Endothelial cell of umbilical vein (primary cell): ENCODE results near the gene TRAF1. TPM values are rescaled to one million over a fixed set of nuclear protein-coding genes. Genes with fewer than 3 reads are reported as not detected.

Experiments used
- BruUV-seq: library from RNA; stranded (reverse); fragments of 400-500 nt; replicated peaks from 2 replicates; lab custom pipeline; 2021; lab: Mats Ljungman, UMichigan
- CTCF ChIA-PET: fragments of 300-600, 350-600 bp; sonication (Branson Sonifier 250); formaldehyde crosslinking; loops from one replicate; lab custom pipeline; 2021; ENCODE audit warnings: antibody characterized with exemption, inconsistent platforms; lab: Charles Lee
- POLR2A ChIA-PET: fragments of 300-600, 350-600 bp; sonication (Branson Sonifier 250); formaldehyde crosslinking; loops from one replicate; lab custom pipeline; 2021; ENCODE audit warnings: antibody characterized with exemption, inconsistent platforms; lab: Charles Lee
- DNase-seq: peaks from one replicate; pipeline ENCODE4 v3.0.0-alpha.2; 2011; ENCODE audit warnings: low read depth, low spot score
- FAIRE-seq: peaks from 2 replicates; lab custom pipeline; 2011; peaks lifted over from hg19 to GRCh38; lab: Jason Lieb, UNC
- H2AFZ ChIP-seq: 2 replicates; pipeline ENCODE4 v1.6.0; 2012; ENCODE audit warnings: low read depth, low read length, control low read depth, inconsistent platforms
- H3K27ac ChIP-seq: 2 replicates; pipeline ENCODE4 v1.5.1; 2011; ENCODE audit warnings: low read depth, mild to moderate bottlenecking, control low read depth, low read length, moderate library complexity; ENCODE audit not compliant: insufficient read depth
- H3K27me3 ChIP-seq, 2 experiments: 2 replicates each; pipeline versions ENCODE4 v1.6.0 to v1.6.1; 2011; ENCODE audit warnings: low read length in 2 of 2, mixed read lengths in 1 of 2; ENCODE audit not compliant: control insufficient read depth in 2 of 2, insufficient read depth in 2 of 2
- H3K36me3 ChIP-seq, 2 experiments: 2 replicates in 1 of 2; 3 replicates in 1 of 2; pipeline ENCODE4 v1.5.1; 2011; ENCODE audit warnings: low read length in 2 of 2, mild to moderate bottlenecking in 1 of 2, moderate library complexity in 1 of 2; ENCODE audit not compliant: control insufficient read depth in 2 of 2, insufficient read depth in 2 of 2; ENCODE audit errors: extremely low read depth in 1 of 2
- H3K4me1 ChIP-seq: 3 replicates; pipeline ENCODE4 v1.5.1; 2011; ENCODE audit warnings: mild to moderate bottlenecking, low read length; ENCODE audit not compliant: control insufficient read depth, insufficient read depth; ENCODE audit errors: extremely low read depth
- H3K4me2 ChIP-seq: 2 replicates; pipeline ENCODE4 v1.6.1; 2011; ENCODE audit warnings: low read length, control low read depth, mixed read lengths; ENCODE audit not compliant: insufficient read depth
- H3K4me3 ChIP-seq, 3 experiments: fragments of 200-600 bp in 1 of 3; sonication (generic), shearing (Covaris generic) in 1 of 3; replicated peaks in 1 of 3; 2 replicates each; pipeline ENCODE4 v1.5.1; 2011 to 2016; ENCODE audit warnings: control low read depth in 3 of 3, low read length in 3 of 3, mild to moderate bottlenecking in 2 of 3, inconsistent platforms in 1 of 3, low read depth in 1 of 3, moderate library complexity in 1 of 3; ENCODE audit not compliant: insufficient read depth in 1 of 3
- H3K79me2 ChIP-seq: 2 replicates; pipeline ENCODE4 v1.6.0; 2012; ENCODE audit warnings: low read length, inconsistent platforms; ENCODE audit not compliant: control insufficient read depth, insufficient read depth
- H3K9ac ChIP-seq: replicated peaks from 2 replicates; pipeline ENCODE3; 2011; ENCODE audit warnings: low read length, control low read depth; ENCODE audit not compliant: insufficient read depth; ENCODE audit errors: extremely low read depth
- H3K9me1 ChIP-seq: replicated peaks from 3 replicates; pipeline ENCODE4 v1.6.0; 2011; ENCODE audit warnings: mild to moderate bottlenecking, low read length; ENCODE audit not compliant: control insufficient read depth, insufficient read depth; ENCODE audit errors: extremely low read depth
- H3K9me3 ChIP-seq: replicated peaks from 2 replicates; pipeline ENCODE4 v1.5.1; 2012; ENCODE audit warnings: low read length, inconsistent platforms; ENCODE audit not compliant: control insufficient read depth, insufficient read depth
- H4K20me1 ChIP-seq: replicated peaks from 2 replicates; pipeline ENCODE3; 2011; ENCODE audit warnings: mild to moderate bottlenecking, low read length; ENCODE audit not compliant: control insufficient read depth, insufficient read depth; ENCODE audit errors: extremely low read depth
- CTCF ChIP-seq, 2 donors: IDR thresholded peaks; 1 replicate in 1 of 2; 2 replicates in 1 of 2; pipeline ENCODE4 v1.5.1; 2011; ENCODE audit warnings: low read length in 2 of 2, mild to moderate bottlenecking in 2 of 2, moderate library complexity in 2 of 2, control low read depth in 1 of 2, inconsistent platforms in 1 of 2, low read depth in 1 of 2; ENCODE audit not compliant: insufficient read depth in 1 of 2; ENCODE audit errors: extremely low read depth in 1 of 2
- EZH2 ChIP-seq: IDR thresholded peaks from 2 replicates; pipeline ENCODE4 v1.6.1; 2012; ENCODE audit warnings: borderline replicate concordance, low read depth, mild to moderate bottlenecking, moderate library complexity, low read length, inconsistent platforms; ENCODE audit not compliant: severe bottlenecking
- FOS ChIP-seq: IDR thresholded peaks from 2 replicates; pipeline ENCODE4 v1.6.1; 2011; ENCODE audit warnings: mild to moderate bottlenecking, low read length, moderate library complexity, borderline replicate concordance; ENCODE audit not compliant: insufficient read depth
- GATA2 ChIP-seq: IDR thresholded peaks from 2 replicates; pipeline ENCODE4 v1.7.0; 2011; ENCODE audit warnings: low read depth, mild to moderate bottlenecking, moderate library complexity, mixed read lengths, low read length; ENCODE audit not compliant: insufficient read length, insufficient read depth
- JUN ChIP-seq: IDR thresholded peaks from 2 replicates; pipeline ENCODE4 v1.6.1; 2011; ENCODE audit warnings: borderline replicate concordance, low read depth; ENCODE audit not compliant: insufficient read length, insufficient read depth
- MAX ChIP-seq: IDR thresholded peaks from 2 replicates; pipeline ENCODE4 v1.6.1; 2011; ENCODE audit not compliant: insufficient read depth, insufficient read length
- MYC ChIP-seq: IDR thresholded peaks from one replicate; pipeline ENCODE4 v1.6.1; 2011; ENCODE audit warnings: mild to moderate bottlenecking, low read depth, low read length
- POLR2A ChIP-seq: IDR thresholded peaks from 2 replicates; pipeline ENCODE4 v1.6.1; 2012; ENCODE audit warnings: low read depth, mild to moderate bottlenecking, control low read depth, low read length
- POLR2AphosphoS5 ChIP-seq: IDR thresholded peaks from 2 replicates; pipeline ENCODE4 v1.6.1; 2012; ENCODE audit warnings: low read depth, mild to moderate bottlenecking, control low read depth, low read length, moderate library complexity; ENCODE audit not compliant: insufficient read depth
- dilution Hi-C: fragments of 300-500 bp; cut with MboI; formaldehyde crosslinking; loops from one replicate; pipeline ENCODE4 v1.15.0; 2019; ENCODE audit warnings: low sequenced_read_pairs; ENCODE audit not compliant: extremely low pct_ligation_motif_present
- intact Hi-C: fragments of 100-400 bp; cut with micrococcal nuclease; formaldehyde crosslinking; loops from one replicate; pipeline ENCODE4 v1.10.0; 2022
- polyA plus RNA-seq, 4 experiments: library from polyadenylated mRNA; depleted of rRNA in 3 of 4; stranded (reverse) in 3 of 4; unstranded in 1 of 4; fragments of >200 nt; gene quantifications; 2 replicates each; pipeline versions ENCODE4 v1.2.1 to v1.2.3, GENCODE V29; 2011 to 2012; ENCODE audit warnings: missing spikeins in 1 of 4
- total RNA-seq: library from RNA; stranded (reverse); gene quantifications from 2 replicates; pipeline ENCODE4 v1.2.3, GENCODE V29; 2021

The TRAF1 gene
- total and polyA plus RNA-seq, 2 donors (not counting 3 experiments of a cell fraction or from before 2014, with no cell fraction given) = 2.0 to 2.6 TPM

- H3K4me1 ChIP-seq = peaks cover 13% of the 10 kb centered on the region
- FAIRE-seq = peak; percentile 92
- ChIA-PET POLR2A (interaction anchor here (0.5 kb wide), 1 partner anchor 15 kb away, joined by 3 read pairs; no protein-coding TSS in a partner anchor), CTCF (interaction anchor here (0.8 to 5.6 kb wide), 9 partner anchors 11 to 130 kb away, joined by 3 to 38 read pairs (median 4); no protein-coding TSS in a partner anchor)
- H2AFZ ChIP-seq = peak overlapping the region; percentile 86
- H3K9me3 ChIP-seq = no peaks in the 10 kb centered on the region
- H3K79me2 ChIP-seq = peaks cover 2% of the 10 kb centered on the region
- no TSS peak for BruUV-seq
- peak overlapping the region; percentile 37 for H3K4me2 ChIP-seq
- dilution Hi-C loops (no loop called here), intact Hi-C loops (loop anchor here (1.0 to 2.0 kb wide), 6 partner anchors 7 to 206 kb away; partner anchors contain the start of genes CNTRL and FBXW2)
- peaks cover 20 to 24% of the 10 kb centered on the region in 2 experiments for H3K36me3 ChIP-seq
- no peak overlapping the region for H3K27ac ChIP-seq
- H4K20me1 ChIP-seq = no peaks in the 10 kb centered on the region
- peak; percentile 86 for DNase-seq
- H3K4me3 ChIP-seq = peak overlapping the region in 2 of 3 experiments; percentile 19 to 58
- H3K9me1 ChIP-seq = no peaks in the 10 kb centered on the region
- TF ChIP-seq JUN = no peak
- TF ChIP-seq CTCF (IDR thresholded peaks at IDR 0.05; ENCODE audit: extremely low read depth in 1 of 2, insufficient read depth in 1 of 2, low read depth in 1 of 2, low read length in 2 of 2) = peak; percentile 27 to 41
- TF ChIP-seq MYC = no peak
- no peak for TF ChIP-seq EZH2
- no peak for TF ChIP-seq FOS
- no peak for TF ChIP-seq POLR2A
- TF ChIP-seq MAX = no peak
- TF ChIP-seq POLR2AphosphoS5 = peak; percentile 47
- TF ChIP-seq GATA2 = no peak
- H3K9ac ChIP-seq = peak overlapping the region; percentile 13
- H3K27me3 ChIP-seq = no peaks in the 10 kb centered on the region
These were observed 57.8 kb downstream of the TRAF1 start for GRCh38 chr9:120868676-120869359.
